Right lobe of liver (tissue), 4 donors: ENCODE data around the gene UROS.

Source experiments
- POLR2A ChIP-seq: fragments of 450-650 bp; IDR thresholded peaks from one replicate; pipeline ENCODE4 v1.6.1; 2017; ENCODE audit warnings: antibody characterized with exemption, mild to moderate bottlenecking
- TF ChIP-seq, protein P1 (sequence below), 4 donors: fragments of 200-600 bp in 3 of 4; fragments of 450-650 bp in 1 of 4; IDR thresholded peaks; one replicate each; pipeline versions ENCODE4 v1.5.1 to v1.8.0; 2016 to 2022; ENCODE audit warnings: antibody characterized with exemption in 4 of 4, mild to moderate bottlenecking in 2 of 4
- donor health status: DM: no; HTN: no; CAD: no.
- donor health status: DM: no; HTN: no; CAD: no.
- donor health status: DM: no; HTN: yes; CAD: no.

DNA sequence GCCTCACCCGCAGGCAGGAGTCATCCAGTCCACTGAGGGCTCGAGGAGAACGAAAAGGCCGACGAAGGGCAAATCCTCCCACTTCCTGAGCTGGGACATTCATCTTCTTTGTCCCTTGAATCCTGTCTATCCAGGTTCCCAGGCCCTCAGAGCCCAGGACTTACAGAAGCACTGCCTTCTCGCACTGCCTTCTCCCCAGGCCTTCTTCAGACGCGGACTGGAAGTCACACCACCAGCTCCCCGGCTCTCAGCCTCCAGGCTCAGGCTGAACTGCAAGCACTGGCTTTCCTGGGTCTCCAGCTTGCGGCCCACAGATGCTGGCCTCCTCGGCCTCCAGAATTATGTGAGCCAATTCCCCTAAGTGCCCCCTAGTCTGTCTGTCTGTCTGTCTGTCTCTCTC lies 41.0 kb downstream of the UROS start:
- TF ChIP-seq, protein P1, sequence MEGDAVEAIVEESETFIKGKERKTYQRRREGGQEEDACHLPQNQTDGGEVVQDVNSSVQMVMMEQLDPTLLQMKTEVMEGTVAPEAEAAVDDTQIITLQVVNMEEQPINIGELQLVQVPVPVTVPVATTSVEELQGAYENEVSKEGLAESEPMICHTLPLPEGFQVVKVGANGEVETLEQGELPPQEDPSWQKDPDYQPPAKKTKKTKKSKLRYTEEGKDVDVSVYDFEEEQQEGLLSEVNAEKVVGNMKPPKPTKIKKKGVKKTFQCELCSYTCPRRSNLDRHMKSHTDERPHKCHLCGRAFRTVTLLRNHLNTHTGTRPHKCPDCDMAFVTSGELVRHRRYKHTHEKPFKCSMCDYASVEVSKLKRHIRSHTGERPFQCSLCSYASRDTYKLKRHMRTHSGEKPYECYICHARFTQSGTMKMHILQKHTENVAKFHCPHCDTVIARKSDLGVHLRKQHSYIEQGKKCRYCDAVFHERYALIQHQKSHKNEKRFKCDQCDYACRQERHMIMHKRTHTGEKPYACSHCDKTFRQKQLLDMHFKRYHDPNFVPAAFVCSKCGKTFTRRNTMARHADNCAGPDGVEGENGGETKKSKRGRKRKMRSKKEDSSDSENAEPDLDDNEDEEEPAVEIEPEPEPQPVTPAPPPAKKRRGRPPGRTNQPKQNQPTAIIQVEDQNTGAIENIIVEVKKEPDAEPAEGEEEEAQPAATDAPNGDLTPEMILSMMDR (IDR thresholded peaks at IDR 0.05): no peak
- TF ChIP-seq POLR2A: no peak
